Heart right ventricle (tissue), 16 donors: ENCODE measurements around the gene TANGO6. TPM values are rescaled to one million over a fixed set of nuclear protein-coding genes. Genes with fewer than 3 reads are reported as not detected.

ENCODE experiments used
- ATAC-seq, 8 donors: fragments of 200-7000 bp; cut with Tn5 transposase; one replicate each; pipeline ENCODE4 v1.9.1; 2020; ENCODE audit warnings: mild to moderate bottlenecking in 8 of 8, moderate library complexity in 8 of 8, moderate number of reproducible peaks in 1 of 8
- DNase-seq, 2 donors: peaks; one replicate each; pipeline ENCODE4 v3.0.0-alpha.2; 2020
- H3K27ac ChIP-seq, 10 donors: fragments of 200-600 bp; sonication (generic) in 2 of 10; one replicate each; pipeline versions ENCODE4 v1.5.0 to v1.8.0; 2020 to 2022; ENCODE audit warnings: mild to moderate bottlenecking in 3 of 10
- H3K27me3 ChIP-seq, 7 donors: fragments of 200-600 bp; one replicate each; pipeline ENCODE4 v1.8.0; 2021 to 2022; ENCODE audit warnings: mild to moderate bottlenecking in 2 of 7
- H3K36me3 ChIP-seq, 9 donors: fragments of 200-600 bp; sonication (generic) in 1 of 9; one replicate each; pipeline versions ENCODE4 v1.5.0 to v1.8.0; 2020 to 2022; ENCODE audit warnings: mild to moderate bottlenecking in 2 of 9
- H3K4me1 ChIP-seq, 9 donors: fragments of 200-600 bp; sonication (generic) in 1 of 9; one replicate each; pipeline versions ENCODE4 v1.5.0 to v1.8.0; 2020 to 2022; ENCODE audit warnings: mild to moderate bottlenecking in 4 of 9
- H3K4me3 ChIP-seq, 10 donors: fragments of 200-600 bp; sonication (generic) in 2 of 10; one replicate each; pipeline versions ENCODE4 v1.5.0 to v1.8.0; 2020 to 2022; ENCODE audit warnings: mild to moderate bottlenecking in 7 of 10, moderate library complexity in 2 of 10
- H3K9me3 ChIP-seq, 11 donors: fragments of 200-600 bp in 10 of 11; sonication (generic) in 2 of 11; one replicate each; pipeline versions ENCODE4 v1.5.0 to v1.8.0; 2013 to 2022; ENCODE audit warnings: mild to moderate bottlenecking in 2 of 11, control low read depth in 1 of 11, moderate library complexity in 1 of 11
- CTCF ChIP-seq, 9 donors: fragments of 200-600 bp; sonication (generic) in 2 of 9; IDR thresholded peaks; one replicate each; pipeline versions ENCODE4 v1.5.0 to v1.8.0; 2021 to 2022; ENCODE audit warnings: antibody characterized with exemption in 9 of 9, mild to moderate bottlenecking in 5 of 9, moderate library complexity in 1 of 9
- WGBS, 2 donors: extraction: QIAGEN DNeasy Blood & Tissue Kit; methylation state at CpG; one replicate each; pipeline ENCODE4 v1.1.7; 2013; ENCODE audit warnings: inconsistent platforms in 1 of 2; 5-methylcytosine and 5-hydroxymethylcytosine counted together
- intact Hi-C, 10 donors: fragments of 100-400 bp; cut with DNase I; formaldehyde crosslinking; loops; one replicate each; pipeline versions ENCODE4 v1.11.1 to v1.14.2; 2022
- polyA plus RNA-seq, 2 donors: library from polyadenylated mRNA; stranded (reverse); fragments of 200-250 nt; gene quantifications; one replicate each; pipeline ENCODE4 v1.2.3, GENCODE V29; 2013
- total RNA-seq, 10 donors: library from RNA; stranded (reverse); fragmentation: NEBNext Ultra II Directional in 3 of 10; extraction: Animal tissue kit (Norgen Biotek cat#: 25700) in 3 of 10; gene quantifications; one replicate each; pipeline versions ENCODE4 v1.2.1 to v1.2.4, GENCODE V29; 2021 to 2023
- donor health status: Arrhythmogenic right ventricular cardiomyopathy.
- donor health status: ischemic (EF 13 %, LVEDD 7.1; RV severe dilation, severe dysfunction).
- donor health status: healthy with polysubstance abuse.
- donor health status: DM: no; HTN: yes; CAD: no.
- donor health status: DM: no; HTN: no; CAD: no.
- donor health status: ischemic (EF 25% LVEDD 6.9; RV normal size, moderate dysfunction).
- donor health status: ischemic (EF 25% LVEDD 5.7; RV mildly dilated, moderate dysfunction).
- donor health status: healthy.
- donor health status: DM: yes; HTN: yes; CAD: no.
- donor health status: Ischemic cardiomyopathy.
- donor health status: ischemic (EF 35%, LVEDD 5.7; RV mildly dilated, moderate dysfunction).
- donor health status: nonischemic (EF 11% LVEDD 7.7; RV severe dilation, severe dysfunction).
- donor health status: DM: yes; HTN: yes; CAD: no.
- donor health status: PGD.
- donor health status: ischemic (EF 29% LVEDD 5.4; RV normal size, mild dysfunction).
- donor health status: nonischemic (EF 23%, LVEDD 6.1; RV moderate dilation, normal function).

Gene TANGO6
- total and polyA plus RNA-seq, 12 donors: 1.8 to 12.9 (median 8.0) TPM

GRCh38 chr16:69087161-69087581 lies 243.8 kb downstream of the TANGO6 start:
- no peak for DNase-seq
- 64 to 68% methylated on average over 3 of the region's 3 CpGs for WGBS, 2 donors
- Histone ChIP-seq H3K36me3 (peaks cover 0 to 20% (median 0%) of the 10 kb centered on the region in 9 donors), H3K4me1 (peaks cover 0 to 38% (median 15%) of the 10 kb centered on the region in 9 donors), H3K9me3 (no peaks in the 10 kb centered on the region), H3K27ac (no peak overlapping the region), H3K4me3 (no peak overlapping the region), H3K27me3 (no peaks in the 10 kb centered on the region)
- intact Hi-C loops: loop anchor here in 1 of 10 donors (10.0 kb wide), 1 partner anchor 112 kb away; no protein-coding TSS in a partner anchor
- TF ChIP-seq CTCF (IDR thresholded peaks at IDR 0.05): no peak
- no peak for ATAC-seq

- Histone ChIP-seq H3K4me1 (peaks cover 0 to 38% (median 15%) of the 10 kb centered on the region in 9 donors), H3K27ac (peak overlapping the region in 1 of 10 donors; percentile 59), H3K9me3 (no peaks in the 10 kb centered on the region), H3K36me3 (peaks cover 0 to 16% (median 0%) of the 10 kb centered on the region in 9 donors), H3K27me3 (no peaks in the 10 kb centered on the region), H3K4me3 (no peak overlapping the region)
- 83 to 90% methylated on average over 4 of the region's 4 CpGs for WGBS, 2 donors
- TF ChIP-seq CTCF (IDR thresholded peaks at IDR 0.05): no peak
- intact Hi-C loops: loop anchor here in 1 of 10 donors (10.0 kb wide), 1 partner anchor 114 kb away; no protein-coding TSS in a partner anchor
- no peak for ATAC-seq
- no peak for DNase-seq
These were observed 245.4 kb downstream of the TANGO6 start for GRCh38 chr16:69088684-69089083.

- Histone ChIP-seq H3K9me3 (no peaks in the 10 kb centered on the region), H3K4me1 (peaks cover 0 to 33% (median 15%) of the 10 kb centered on the region in 9 donors), H3K27me3 (no peaks in the 10 kb centered on the region), H3K27ac (peak overlapping the region in 5 of 10 donors; percentile 14 to 59 (median 39)), H3K36me3 (peaks cover 0 to 13% (median 0%) of the 10 kb centered on the region in 9 donors), H3K4me3 (no peak overlapping the region)
- no peak for DNase-seq
- WGBS, 2 donors: 45 to 53% methylated on average over 16 of the region's 16 CpGs
- no peak for TF ChIP-seq CTCF (IDR thresholded peaks at IDR 0.05)
- ATAC-seq: peak in 6 of 8 donors; percentile 39 to 61 (median 49)
- intact Hi-C loops: loop anchor here in 1 of 10 donors (10.0 kb wide), 1 partner anchor 114 kb away; no protein-coding TSS in a partner anchor
These were observed 246.0 kb downstream of the TANGO6 start for GRCh38 chr16:69089091-69089910.

- intact Hi-C loops: no loop called here
- H3K27me3 ChIP-seq: peaks cover 0 to 7% (median 0%) of the 10 kb centered on the region in 7 donors
- no peak overlapping the region for H3K4me3 ChIP-seq
- no peak for TF ChIP-seq CTCF (IDR thresholded peaks at IDR 0.05)
- H3K9me3 ChIP-seq: no peaks in the 10 kb centered on the region
- DNase-seq: no peak
- WGBS, 2 donors: 73 to 76% methylated on average over 3 of the region's 3 CpGs
- no peaks in the 10 kb centered on the region for H3K36me3 ChIP-seq
- no peak overlapping the region for H3K27ac ChIP-seq
- peaks cover 0 to 28% (median 10%) of the 10 kb centered on the region in 9 donors for H3K4me1 ChIP-seq
- ATAC-seq: no peak
These were observed 250.6 kb downstream of the TANGO6 start for GRCh38 chr16:69093974-69094373.
